ENCODE data around the gene PDZRN4.

Gene PDZRN4

DNA sequence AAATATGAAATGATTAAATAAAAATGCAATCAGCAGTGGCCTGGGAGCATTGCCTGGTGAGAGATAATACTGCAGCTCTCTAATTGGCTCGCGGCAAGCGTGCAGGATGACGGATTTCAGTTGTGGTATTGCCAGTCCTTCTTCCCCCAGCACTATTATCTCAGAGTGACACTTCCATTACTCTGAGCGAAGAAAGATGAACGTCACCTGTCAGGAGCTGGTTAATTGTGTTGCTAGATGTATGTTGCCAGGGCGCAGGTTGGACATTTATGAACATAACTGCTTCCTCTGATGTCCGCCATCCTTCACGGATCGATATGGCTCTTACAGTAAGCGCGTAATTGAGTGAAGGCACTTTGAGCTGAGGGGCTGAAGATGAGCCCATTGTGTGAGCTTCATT is 374.9 kb downstream of the PDZRN4 start:
- ATAC-seq = no peak

DNA sequence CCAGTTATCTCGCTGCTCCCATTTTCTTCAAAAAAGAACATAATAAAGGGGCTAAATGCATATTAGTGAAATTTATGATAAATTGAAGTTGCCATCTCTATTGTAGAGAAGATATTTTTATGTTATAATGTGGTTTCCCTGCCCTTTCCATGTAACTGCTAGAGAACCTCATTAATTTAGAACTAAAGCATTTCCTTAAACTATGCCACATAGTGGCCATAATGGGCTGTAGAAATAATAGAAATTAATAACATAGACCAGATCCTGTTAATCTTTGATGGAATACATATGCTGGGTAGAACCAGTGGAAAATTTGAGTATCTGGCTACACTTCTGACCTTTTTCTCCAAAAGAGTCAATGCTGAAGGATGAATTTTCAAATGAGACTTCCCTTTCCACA is 376.7 kb downstream of the PDZRN4 start:
- TF ChIP-seq TCF4 (CRISPR knock-in tag; IDR thresholded peaks at IDR 0.05; ENCODE audit: borderline replicate concordance) (no peak), ESRRG (CRISPR knock-in tag; IDR thresholded peaks at IDR 0.05) (no peak), ZNF565 (CRISPR knock-in tag; conservative IDR thresholded peaks at IDR 0.05; ENCODE audit: low read depth) (no peak), ARNTL (CRISPR knock-in tag; IDR thresholded peaks at IDR 0.05; ENCODE audit: borderline replicate concordance, low read depth) (no peak), GLIS3 (CRISPR knock-in tag; IDR thresholded peaks at IDR 0.05) (no peak), CSDC2 (CRISPR knock-in tag; IDR thresholded peaks at IDR 0.05) (no peak), ISL1 (CRISPR knock-in tag; IDR thresholded peaks at IDR 0.05) (no peak), CSRNP3 (CRISPR knock-in tag; IDR thresholded peaks at IDR 0.05) (no peak)
- ATAC-seq = peak; percentile 81

More for the DNA sequence above, 374.9 kb downstream of the PDZRN4 start:
- TF ChIP-seq ZFP3 (CRISPR knock-in tag; IDR thresholded peaks at IDR 0.05) (no peak), ESRRG (CRISPR knock-in tag; IDR thresholded peaks at IDR 0.05) (no peak), ISL1 (CRISPR knock-in tag; IDR thresholded peaks at IDR 0.05) (no peak), SNAI2 (CRISPR knock-in tag; IDR thresholded peaks at IDR 0.05) (no peak), ZFP30 (CRISPR knock-in tag; IDR thresholded peaks at IDR 0.05) (no peak), ARNTL (CRISPR knock-in tag; IDR thresholded peaks at IDR 0.05; ENCODE audit: borderline replicate concordance, low read depth) (no peak), ZNF70 (CRISPR knock-in tag; IDR thresholded peaks at IDR 0.05) (no peak), TSHZ2 (CRISPR knock-in tag; IDR thresholded peaks at IDR 0.05) (no peak), RARB (CRISPR knock-in tag; IDR thresholded peaks at IDR 0.05) (no peak), TOX (CRISPR knock-in tag; IDR thresholded peaks at IDR 0.05; ENCODE audit: borderline replicate concordance) (no peak), ZC3H10 (CRISPR knock-in tag; IDR thresholded peaks at IDR 0.05) (no peak)
- TF ChIP-seq, protein P1, sequence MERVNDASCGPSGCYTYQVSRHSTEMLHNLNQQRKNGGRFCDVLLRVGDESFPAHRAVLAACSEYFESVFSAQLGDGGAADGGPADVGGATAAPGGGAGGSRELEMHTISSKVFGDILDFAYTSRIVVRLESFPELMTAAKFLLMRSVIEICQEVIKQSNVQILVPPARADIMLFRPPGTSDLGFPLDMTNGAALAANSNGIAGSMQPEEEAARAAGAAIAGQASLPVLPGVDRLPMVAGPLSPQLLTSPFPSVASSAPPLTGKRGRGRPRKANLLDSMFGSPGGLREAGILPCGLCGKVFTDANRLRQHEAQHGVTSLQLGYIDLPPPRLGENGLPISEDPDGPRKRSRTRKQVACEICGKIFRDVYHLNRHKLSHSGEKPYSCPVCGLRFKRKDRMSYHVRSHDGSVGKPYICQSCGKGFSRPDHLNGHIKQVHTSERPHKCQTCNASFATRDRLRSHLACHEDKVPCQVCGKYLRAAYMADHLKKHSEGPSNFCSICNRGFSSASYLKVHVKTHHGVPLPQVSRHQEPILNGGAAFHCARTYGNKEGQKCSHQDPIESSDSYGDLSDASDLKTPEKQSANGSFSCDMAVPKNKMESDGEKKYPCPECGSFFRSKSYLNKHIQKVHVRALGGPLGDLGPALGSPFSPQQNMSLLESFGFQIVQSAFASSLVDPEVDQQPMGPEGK (CRISPR knock-in tag; IDR thresholded peaks at IDR 0.05; ENCODE audit: borderline replicate concordance) = no peak

DNA sequence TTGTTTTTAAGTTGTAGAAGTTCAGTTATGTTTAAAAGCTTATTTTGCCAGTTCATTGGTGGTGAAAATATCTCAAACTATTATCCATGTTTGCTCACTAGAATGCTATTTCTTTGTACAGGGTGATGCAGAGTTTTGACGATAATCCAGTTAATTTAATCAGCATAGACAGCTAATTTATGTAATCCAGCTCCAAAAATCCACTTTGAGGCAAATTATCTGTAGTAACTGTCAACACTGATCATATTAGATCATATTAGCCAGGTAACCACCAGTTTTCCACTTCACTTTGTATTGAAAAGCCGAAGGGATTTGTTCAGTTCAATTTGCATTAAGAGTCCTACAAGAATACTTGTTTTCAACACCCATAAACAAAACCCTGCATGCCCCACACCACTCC is 378.6 kb downstream of the PDZRN4 start:
- peak; percentile 44; the same call in 2 of the 3 replicates for ATAC-seq
- TF ChIP-seq RARB (CRISPR knock-in tag; IDR thresholded peaks at IDR 0.05) (peak; percentile 57; the same call in 1 of the 2 replicates), TCF4 (CRISPR knock-in tag; IDR thresholded peaks at IDR 0.05; ENCODE audit: borderline replicate concordance) (no peak), ARNTL (CRISPR knock-in tag; IDR thresholded peaks at IDR 0.05; ENCODE audit: borderline replicate concordance, low read depth) (no peak), ZNF8 (CRISPR knock-in tag; IDR thresholded peaks at IDR 0.05) (no peak), TOX (CRISPR knock-in tag; IDR thresholded peaks at IDR 0.05; ENCODE audit: borderline replicate concordance) (peak; percentile 93; the same call in 1 of the 2 replicates), ISL1 (CRISPR knock-in tag; IDR thresholded peaks at IDR 0.05) (0 out of 2 replicates have a peak, but pooled peaks have one; percentile 37), ESRRG (CRISPR knock-in tag; IDR thresholded peaks at IDR 0.05) (no peak), ZC3H10 (CRISPR knock-in tag; IDR thresholded peaks at IDR 0.05) (peak; percentile 97), GLIS3 (CRISPR knock-in tag; IDR thresholded peaks at IDR 0.05) (no peak), CSRNP3 (CRISPR knock-in tag; IDR thresholded peaks at IDR 0.05) (no peak), ZNF70 (CRISPR knock-in tag; IDR thresholded peaks at IDR 0.05) (no peak), ZNF565 (CRISPR knock-in tag; conservative IDR thresholded peaks at IDR 0.05; ENCODE audit: low read depth) (no peak), ZFP3 (CRISPR knock-in tag; IDR thresholded peaks at IDR 0.05) (no peak), CSDC2 (CRISPR knock-in tag; IDR thresholded peaks at IDR 0.05) (no peak)
- TF ChIP-seq, protein P1 (CRISPR knock-in tag; IDR thresholded peaks at IDR 0.05; ENCODE audit: borderline replicate concordance) = peak; percentile 16; the same call in 1 of the 2 replicates
